Effector memory CD4-positive, alpha-beta T cell (primary cell): ENCODE results near the gene SUN2.

Source experiments
- DNase-seq, 3 donors: peaks; one replicate each; pipeline ENCODE4 v3.0.0-alpha.2; 2020
- H3K27ac ChIP-seq: 2 replicates; pipeline ENCODE4 v1.7.0; 2013; ENCODE audit warnings: mild to moderate bottlenecking, low read length, moderate library complexity; ENCODE audit not compliant: insufficient read depth, poor library complexity, severe bottlenecking
- H3K27me3 ChIP-seq: replicated peaks from 2 replicates; pipeline ENCODE4 v1.7.0; 2013; ENCODE audit warnings: mild to moderate bottlenecking, low read length; ENCODE audit not compliant: insufficient read depth, control insufficient read depth, poor library complexity, severe bottlenecking
- H3K36me3 ChIP-seq: 2 replicates; pipeline ENCODE4 v1.7.0; 2013; ENCODE audit warnings: mild to moderate bottlenecking, low read length, moderate library complexity; ENCODE audit not compliant: control insufficient read depth, insufficient read depth
- H3K4me1 ChIP-seq: 2 replicates; pipeline ENCODE4 v1.7.0; 2013; ENCODE audit warnings: low read length, mild to moderate bottlenecking; ENCODE audit not compliant: control insufficient read depth, insufficient read depth, poor library complexity, severe bottlenecking
- H3K4me3 ChIP-seq: 2 replicates; pipeline ENCODE4 v1.7.0; 2013; ENCODE audit warnings: low read length, low read depth, mild to moderate bottlenecking; ENCODE audit not compliant: insufficient read depth, poor library complexity, severe bottlenecking
- H3K9me3 ChIP-seq: 2 replicates; pipeline ENCODE4 v1.7.0; 2013; ENCODE audit warnings: mild to moderate bottlenecking, low read length, moderate library complexity; ENCODE audit not compliant: control insufficient read depth

SUN2 gene

GRCh38 chr22:38793317-38793716 lies 37.5 kb upstream of the SUN2 start:
- peaks cover 7% of the 10 kb centered on the region for H3K4me1 ChIP-seq
- no peaks in the 10 kb centered on the region for H3K27me3 ChIP-seq
- H3K36me3 ChIP-seq = no peaks in the 10 kb centered on the region
- H3K27ac ChIP-seq = peak overlapping the region; percentile 76
- no peaks in the 10 kb centered on the region for H3K9me3 ChIP-seq
- DNase-seq = no peak
- peak overlapping the region; percentile 57 for H3K4me3 ChIP-seq

- Histone ChIP-seq H3K27ac (no peak overlapping the region), H3K9me3 (no peaks in the 10 kb centered on the region), H3K36me3 (no peaks in the 10 kb centered on the region), H3K4me1 (peaks cover 7% of the 10 kb centered on the region), H3K27me3 (no peaks in the 10 kb centered on the region), H3K4me3 (no peak overlapping the region)
- DNase-seq = no peak
These were observed 37.0 kb upstream of the SUN2 start for GRCh38 chr22:38792833-38793232.

GRCh38 chr22:38789606-38790005 lies 33.8 kb upstream of the SUN2 start:
- DNase-seq = no peak
- Histone ChIP-seq H3K4me1 (peaks cover 7% of the 10 kb centered on the region), H3K27me3 (no peaks in the 10 kb centered on the region), H3K27ac (no peak overlapping the region), H3K9me3 (no peaks in the 10 kb centered on the region), H3K36me3 (no peaks in the 10 kb centered on the region), H3K4me3 (no peak overlapping the region)

GRCh38 chr22:38788846-38789245 lies 33.0 kb upstream of the SUN2 start:
- Histone ChIP-seq H3K9me3 (no peaks in the 10 kb centered on the region), H3K27me3 (no peaks in the 10 kb centered on the region), H3K4me3 (no peak overlapping the region), H3K4me1 (peaks cover 7% of the 10 kb centered on the region), H3K27ac (no peak overlapping the region), H3K36me3 (no peaks in the 10 kb centered on the region)
- no peak for DNase-seq

- no peaks in the 10 kb centered on the region for H3K36me3 ChIP-seq
- no peaks in the 10 kb centered on the region for H3K27me3 ChIP-seq
- DNase-seq = no peak
- no peaks in the 10 kb centered on the region for H3K9me3 ChIP-seq
- no peak overlapping the region for H3K27ac ChIP-seq
- no peak overlapping the region for H3K4me3 ChIP-seq
- peaks cover 3% of the 10 kb centered on the region for H3K4me1 ChIP-seq
These were observed 32.4 kb upstream of the SUN2 start for GRCh38 chr22:38788021-38788816.

GRCh38 chr22:38786631-38787030 lies 30.8 kb upstream of the SUN2 start:
- no peak overlapping the region for H3K4me3 ChIP-seq
- no peaks in the 10 kb centered on the region for H3K27me3 ChIP-seq
- H3K4me1 ChIP-seq = no peaks in the 10 kb centered on the region
- no peaks in the 10 kb centered on the region for H3K9me3 ChIP-seq
- no peaks in the 10 kb centered on the region for H3K36me3 ChIP-seq
- H3K27ac ChIP-seq = no peak overlapping the region
- no peak for DNase-seq

GRCh38 chr22:38784856-38785255 lies 29.1 kb upstream of the SUN2 start:
- Histone ChIP-seq H3K36me3 (no peaks in the 10 kb centered on the region), H3K4me3 (no peak overlapping the region), H3K27ac (no peak overlapping the region), H3K4me1 (no peaks in the 10 kb centered on the region), H3K9me3 (no peaks in the 10 kb centered on the region), H3K27me3 (no peaks in the 10 kb centered on the region)
- DNase-seq = no peak

GRCh38 chr22:38784035-38784434 lies 28.2 kb upstream of the SUN2 start:
- Histone ChIP-seq H3K27me3 (no peaks in the 10 kb centered on the region), H3K36me3 (peaks cover 4% of the 10 kb centered on the region), H3K4me1 (no peaks in the 10 kb centered on the region), H3K4me3 (no peak overlapping the region), H3K9me3 (no peaks in the 10 kb centered on the region), H3K27ac (no peak overlapping the region)
- DNase-seq = no peak

GRCh38 chr22:38783095-38783615 lies 27.4 kb upstream of the SUN2 start:
- H3K4me3 ChIP-seq = no peak overlapping the region
- H3K27ac ChIP-seq = no peak overlapping the region
- H3K36me3 ChIP-seq = peaks cover 4% of the 10 kb centered on the region
- DNase-seq = no peak
- H3K9me3 ChIP-seq = no peaks in the 10 kb centered on the region
- no peaks in the 10 kb centered on the region for H3K27me3 ChIP-seq
- no peaks in the 10 kb centered on the region for H3K4me1 ChIP-seq

- H3K27ac ChIP-seq = no peak overlapping the region
- no peaks in the 10 kb centered on the region for H3K4me1 ChIP-seq
- no peak overlapping the region for H3K4me3 ChIP-seq
- no peak for DNase-seq
- H3K27me3 ChIP-seq = no peaks in the 10 kb centered on the region
- H3K9me3 ChIP-seq = no peaks in the 10 kb centered on the region
- H3K36me3 ChIP-seq = peaks cover 4% of the 10 kb centered on the region
These were observed 26.8 kb upstream of the SUN2 start for GRCh38 chr22:38782402-38783094.
